OCI-LY1 (cell line): ENCODE measurements around the gene SOD2.
"Not testable (repeated sequence)": the region's sequence is repeated elsewhere in the genome, so short reads cannot be mapped to it uniquely, and the experiment has no call there.

Experiments used
- H2AFZ ChIP-seq: fragments of 200-600 bp; sonication (generic), shearing (Covaris generic); 2 replicates; pipeline ENCODE4 v1.6.0; 2014; ENCODE audit warnings: antibody characterized with exemption, mild to moderate bottlenecking, low read length
- H3F3A ChIP-seq: fragments of 200-600 bp; sonication (generic), shearing (Covaris generic); 2 replicates; pipeline ENCODE4 v1.6.0; 2014; ENCODE audit warnings: mild to moderate bottlenecking, antibody characterized with exemption, low read length, moderate library complexity; ENCODE audit not compliant: insufficient read depth
- H3K27ac ChIP-seq: fragments of 200-600 bp; sonication (generic); 2 replicates; pipeline ENCODE4 v1.5.1; 2014; ENCODE audit warnings: low read length, mixed run types, mild to moderate bottlenecking, low read depth; ENCODE audit not compliant: poor library complexity, severe bottlenecking
- H3K27me3 ChIP-seq: fragments of 200-600 bp; sonication (generic); 2 replicates; pipeline ENCODE4 v1.6.0; 2014; ENCODE audit warnings: antibody characterized with exemption, mild to moderate bottlenecking, low read length, moderate library complexity; ENCODE audit not compliant: insufficient read depth
- H3K36me3 ChIP-seq: fragments of 200-600 bp; sonication (generic); 2 replicates; pipeline ENCODE4 v1.6.1; 2014; ENCODE audit warnings: mild to moderate bottlenecking, antibody characterized with exemption, low read length, moderate library complexity, mixed read lengths; ENCODE audit not compliant: insufficient read depth
- H3K4me1 ChIP-seq: fragments of 200-600 bp; sonication (generic); 2 replicates; pipeline ENCODE4 v1.5.1; 2014; ENCODE audit warnings: mild to moderate bottlenecking, low read length, moderate library complexity; ENCODE audit not compliant: insufficient read depth, severe bottlenecking
- H3K4me2 ChIP-seq: fragments of 200-600 bp; sonication (generic), shearing (Covaris generic); 2 replicates; pipeline ENCODE4 v1.6.1; 2014; ENCODE audit warnings: low read length
- H3K4me3 ChIP-seq: fragments of 200-600 bp; sonication (generic); 2 replicates; pipeline ENCODE4 v1.5.1; 2014; ENCODE audit warnings: low read length, low read depth, mild to moderate bottlenecking, mixed read lengths; ENCODE audit not compliant: poor library complexity, severe bottlenecking
- H3K79me2 ChIP-seq: fragments of 200-600 bp; shearing (Covaris generic); 2 replicates; pipeline ENCODE4 v1.6.1; 2016; ENCODE audit warnings: mixed run types, low read length, mixed read lengths; ENCODE audit not compliant: insufficient read depth
- H3K9ac ChIP-seq: fragments of 200-600 bp; sonication (generic), shearing (Covaris generic); 2 replicates; pipeline ENCODE4 v1.6.1; 2014; ENCODE audit warnings: mild to moderate bottlenecking, low read length, mixed read lengths
- H3K9me2 ChIP-seq: fragments of 200-600 bp; sonication (generic), shearing (Covaris generic); 2 replicates; pipeline ENCODE4 v1.6.1; 2014; ENCODE audit warnings: low read depth, mild to moderate bottlenecking, low read length, mixed read lengths
- H3K9me3 ChIP-seq: fragments of 200-600 bp; shearing (Covaris generic); 2 replicates; pipeline ENCODE4 v1.6.1; 2014; ENCODE audit warnings: low read length, mixed read lengths
- H4K20me1 ChIP-seq: fragments of 200-600 bp; sonication (generic), shearing (Covaris generic); 2 replicates; pipeline ENCODE4 v1.6.0; 2016; ENCODE audit warnings: mild to moderate bottlenecking, low read length; ENCODE audit not compliant: insufficient read depth
- EZH2 ChIP-seq: fragments of 200-600 bp; sonication (generic), shearing (Covaris generic); IDR thresholded peaks from 2 replicates; pipeline ENCODE4 v1.8.0; 2017; ENCODE audit warnings: borderline replicate concordance, mixed run types, mild to moderate bottlenecking, antibody characterized with exemption, low read length, moderate library complexity, mixed read lengths
- TF ChIP-seq, protein P1 (sequence below): fragments of 200-600 bp; sonication (generic), shearing (Covaris generic); IDR thresholded peaks from 2 replicates; pipeline ENCODE4 v1.5.1; 2017; ENCODE audit warnings: mild to moderate bottlenecking, antibody characterized with exemption, low read length, moderate library complexity, mixed read lengths

The SOD2 gene

DNA sequence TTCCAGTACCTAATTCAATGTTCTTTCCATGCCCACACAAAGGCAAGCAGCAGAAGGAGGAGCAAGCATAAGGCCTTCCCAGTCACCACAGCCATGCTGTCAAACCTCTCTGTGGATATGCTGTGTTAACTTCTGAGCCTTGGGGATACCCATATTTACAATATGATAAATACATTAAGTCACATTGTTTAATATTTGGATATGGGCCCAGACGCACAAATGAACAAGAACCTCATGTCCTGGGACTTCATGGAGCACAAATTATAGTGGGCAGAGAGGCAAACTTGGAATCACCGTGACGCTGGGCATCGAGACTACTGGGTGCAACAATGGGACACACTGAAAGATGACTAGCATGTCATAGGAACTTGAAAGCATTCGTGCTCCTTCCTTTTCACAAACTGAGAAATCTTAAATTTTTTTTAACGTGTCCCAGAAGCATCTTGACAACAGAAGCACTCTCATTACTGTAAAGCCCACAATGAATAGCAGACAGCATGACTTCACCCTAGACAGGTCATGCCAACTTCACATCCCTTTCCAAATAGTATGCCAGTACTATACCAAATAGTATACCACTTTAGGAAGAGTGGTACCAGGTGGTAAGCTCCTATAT, 16.0 kb downstream of the SOD2 start:
- Histone ChIP-seq H3K27ac (no peak overlapping the region), H3K4me3 (no peak overlapping the region), H4K20me1 (no peaks in the 10 kb centered on the region), H3K27me3 (no peaks in the 10 kb centered on the region), H3K4me2 (no peak overlapping the region), H3F3A (no peaks in the 10 kb centered on the region), H3K4me1 (no peaks in the 10 kb centered on the region), H3K36me3 (peaks cover 17% of the 10 kb centered on the region; the same call in 1 of the 2 replicates), H3K9me2 (no peaks in the 10 kb centered on the region), H3K9ac (no peak overlapping the region), H2AFZ (no peak overlapping the region), H3K79me2 (no peaks in the 10 kb centered on the region), H3K9me3 (no peaks in the 10 kb centered on the region)
- TF ChIP-seq EZH2, result no peak
- TF ChIP-seq, protein P1, sequence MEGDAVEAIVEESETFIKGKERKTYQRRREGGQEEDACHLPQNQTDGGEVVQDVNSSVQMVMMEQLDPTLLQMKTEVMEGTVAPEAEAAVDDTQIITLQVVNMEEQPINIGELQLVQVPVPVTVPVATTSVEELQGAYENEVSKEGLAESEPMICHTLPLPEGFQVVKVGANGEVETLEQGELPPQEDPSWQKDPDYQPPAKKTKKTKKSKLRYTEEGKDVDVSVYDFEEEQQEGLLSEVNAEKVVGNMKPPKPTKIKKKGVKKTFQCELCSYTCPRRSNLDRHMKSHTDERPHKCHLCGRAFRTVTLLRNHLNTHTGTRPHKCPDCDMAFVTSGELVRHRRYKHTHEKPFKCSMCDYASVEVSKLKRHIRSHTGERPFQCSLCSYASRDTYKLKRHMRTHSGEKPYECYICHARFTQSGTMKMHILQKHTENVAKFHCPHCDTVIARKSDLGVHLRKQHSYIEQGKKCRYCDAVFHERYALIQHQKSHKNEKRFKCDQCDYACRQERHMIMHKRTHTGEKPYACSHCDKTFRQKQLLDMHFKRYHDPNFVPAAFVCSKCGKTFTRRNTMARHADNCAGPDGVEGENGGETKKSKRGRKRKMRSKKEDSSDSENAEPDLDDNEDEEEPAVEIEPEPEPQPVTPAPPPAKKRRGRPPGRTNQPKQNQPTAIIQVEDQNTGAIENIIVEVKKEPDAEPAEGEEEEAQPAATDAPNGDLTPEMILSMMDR, result no peak

- H3K9me3 ChIP-seq, H3F3A ChIP-seq, H3K4me3 ChIP-seq, H3K4me1 ChIP-seq, H3K79me2 ChIP-seq, H3K9me2 ChIP-seq, H4K20me1 ChIP-seq, H3K9ac ChIP-seq, H3K27me3 ChIP-seq, H2AFZ ChIP-seq, H3K4me2 ChIP-seq, H3K27ac ChIP-seq, H3K36me3 ChIP-seq: not testable (repeated sequence)
Measured at GRCh38 chr6:159676236-159676635, 16.8 kb downstream of the SOD2 start.

DNA sequence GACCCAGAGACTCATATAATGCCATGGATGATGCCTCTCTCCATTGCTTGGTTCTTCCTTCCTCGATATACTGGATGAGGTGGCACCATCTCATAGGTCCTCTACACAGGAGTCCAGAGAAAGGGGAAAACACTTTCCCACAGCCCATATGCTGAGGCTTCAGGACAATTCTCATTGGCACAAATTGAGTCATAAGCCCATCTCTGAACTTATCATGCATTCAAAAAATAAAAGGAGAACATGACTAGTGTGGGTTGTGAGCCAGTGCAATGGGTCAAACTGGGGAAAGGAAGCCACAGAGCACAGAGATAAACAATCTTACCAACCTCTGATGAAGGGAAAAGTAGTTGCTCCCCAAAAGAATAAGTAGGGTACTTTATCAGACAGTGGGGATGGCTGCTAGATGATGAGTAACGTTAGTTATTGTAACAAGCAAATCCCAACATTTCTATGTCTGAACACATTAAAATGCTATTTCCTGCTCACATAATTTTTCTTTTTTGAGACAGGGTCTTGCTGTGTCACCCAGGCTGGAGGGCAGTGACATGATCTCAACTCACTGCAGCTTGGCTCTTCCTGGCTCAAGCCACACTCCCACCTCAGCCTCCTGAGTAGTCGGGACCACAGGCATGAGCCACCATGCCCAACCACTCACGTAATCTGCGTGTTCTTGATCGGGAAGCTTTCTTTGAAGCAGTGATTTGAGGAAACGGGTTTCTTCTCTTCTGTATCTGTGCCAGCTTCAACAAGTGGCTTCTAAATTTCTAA, 27.0 kb downstream of the SOD2 start:
- H3K27me3 ChIP-seq, result no peaks in the 10 kb centered on the region
- no peaks in the 10 kb centered on the region for H3K79me2 ChIP-seq
- no peak overlapping the region for H3K4me2 ChIP-seq
- no peaks in the 10 kb centered on the region for H3F3A ChIP-seq
- no peak overlapping the region for H2AFZ ChIP-seq
- no peak overlapping the region for H3K9ac ChIP-seq
- no peaks in the 10 kb centered on the region for H3K4me1 ChIP-seq
- no peak for TF ChIP-seq EZH2
- TF ChIP-seq, protein P1, result no peak
- H3K27ac ChIP-seq, result no peak overlapping the region
- no peaks in the 10 kb centered on the region; the same call in 1 of the 2 replicates for H3K36me3 ChIP-seq
- no peak overlapping the region for H3K4me3 ChIP-seq
- no peaks in the 10 kb centered on the region for H4K20me1 ChIP-seq
- H3K9me2 ChIP-seq, result no peaks in the 10 kb centered on the region
- H3K9me3 ChIP-seq, result 0 out of 2 replicates have a peak, but pooled peaks cover 2% of the 10 kb centered on the region

DNA sequence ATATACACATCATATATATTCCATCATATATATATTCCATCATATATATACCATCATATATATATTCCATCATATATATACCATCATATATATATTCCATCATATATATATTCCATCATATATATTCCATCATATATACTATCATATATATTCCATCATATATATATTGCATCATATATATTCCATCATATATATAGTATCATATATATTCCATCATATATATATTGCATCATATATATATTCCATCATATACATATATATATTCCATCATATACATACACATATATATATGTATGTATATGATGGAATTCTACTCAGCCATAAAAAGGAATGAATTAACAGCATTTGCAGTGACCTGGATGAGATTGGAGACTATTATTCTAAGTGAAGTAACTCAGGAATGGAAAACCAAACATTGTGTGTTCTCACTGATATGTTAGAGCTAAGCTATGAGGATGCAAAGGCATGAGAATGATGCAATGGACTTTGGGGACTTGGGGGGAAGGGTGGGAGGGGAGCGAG, 29.6 kb downstream of the SOD2 start:
- not testable (repeated sequence) for H3K36me3 ChIP-seq, H2AFZ ChIP-seq, H3K9me3 ChIP-seq, H3K27me3 ChIP-seq, H3F3A ChIP-seq, H3K79me2 ChIP-seq, H3K4me3 ChIP-seq, H3K9ac ChIP-seq, H3K9me2 ChIP-seq, H4K20me1 ChIP-seq, H3K27ac ChIP-seq, H3K4me1 ChIP-seq, H3K4me2 ChIP-seq

GRCh38 chr6:159661977-159662376, 31.1 kb downstream of the SOD2 start:
- not testable (repeated sequence) for H3K36me3 ChIP-seq, H3K4me1 ChIP-seq, H3K27me3 ChIP-seq, H3K9me2 ChIP-seq, H3K9ac ChIP-seq, H4K20me1 ChIP-seq, H3F3A ChIP-seq, H2AFZ ChIP-seq, H3K4me2 ChIP-seq, H3K9me3 ChIP-seq, H3K79me2 ChIP-seq, H3K27ac ChIP-seq, H3K4me3 ChIP-seq
